ENCODE data around the gene BCO2.

The BCO2 gene

GRCh38 chr11:112249871-112250610 is 74.7 kb downstream of the BCO2 start:
- no peak for DNase-seq (ENCODE audit: low read depth)

- no peak for DNase-seq (ENCODE audit: low read depth)
Measured at GRCh38 chr11:112253605-112254242, 78.4 kb downstream of the BCO2 start.

GRCh38 chr11:112255067-112255720 is 79.9 kb downstream of the BCO2 start:
- DNase-seq (ENCODE audit: low read depth) = no peak

GRCh38 chr11:112260490-112260889 is 85.2 kb downstream of the BCO2 start, which contains the start of gene PLET1:
Gene PLET1, minus strand, starts transcription at chr11:112260860. Its CDS starts 271 bp downstream, at chr11:112260589.
- DNase-seq (ENCODE audit: low read depth) = no peak

- DNase-seq (ENCODE audit: low read depth) = no peak
Measured at GRCh38 chr11:112265659-112266409, 90.5 kb downstream of the BCO2 start.

GRCh38 chr11:112266410-112266778 is 91.1 kb downstream of the BCO2 start:
- no peak for DNase-seq (ENCODE audit: low read depth)

GRCh38 chr11:112267188-112267591 is 91.9 kb downstream of the BCO2 start:
- no peak for DNase-seq (ENCODE audit: low read depth)

- no peak for DNase-seq (ENCODE audit: low read depth)
Measured at GRCh38 chr11:112268406-112268805, 93.1 kb downstream of the BCO2 start.
